PC-3 (cell line): ENCODE measurements around the gene CEP192. TPM values are rescaled to one million over a fixed set of nuclear protein-coding genes. Genes with fewer than 3 reads are reported as not detected.

Experiments
- ATAC-seq: fragments of 200-7000 bp; cut with Tn5 transposase; 2 replicates; pipeline ENCODE4 v1.9.1; 2020; ENCODE audit warnings: mild to moderate bottlenecking, moderate library complexity
- BruUV-seq: library from RNA; stranded (reverse); fragments of 400-500 nt; replicated peaks from 2 replicates; lab custom pipeline; 2021; lab: Mats Ljungman, UMichigan
- CTCF ChIA-PET: fragments of 300-600 bp; sonication (Branson Sonifier 250); formaldehyde crosslinking; loops from one replicate; lab custom pipeline; 2022; ENCODE audit warnings: antibody characterized with exemption; lab: Charles Lee
- POLR2A ChIA-PET: fragments of 300-600 bp; sonication (Branson Sonifier 250); formaldehyde crosslinking; loops from one replicate; lab custom pipeline; 2022; ENCODE audit warnings: antibody characterized with exemption; ENCODE audit not compliant: unreplicated experiment; lab: Charles Lee
- DNase-seq: peaks from one replicate; pipeline ENCODE4 v3.0.0-alpha.2; 2015
- H2AFZ ChIP-seq: fragments of 300-600 bp; sonication (generic); 2 replicates; pipeline ENCODE4 v1.6.0; 2016; ENCODE audit warnings: antibody characterized with exemption, low read length
- H3F3A ChIP-seq: fragments of 300-600 bp; sonication (generic); one replicate; pipeline ENCODE4 v1.6.0; 2017; ENCODE audit warnings: antibody characterized with exemption, low read length, control low read depth, mild to moderate bottlenecking; ENCODE audit not compliant: unreplicated experiment
- H3K27ac ChIP-seq: fragments of 300-600 bp; sonication (generic); 2 replicates; pipeline ENCODE4 v1.5.1; 2016; ENCODE audit warnings: mild to moderate bottlenecking, low read length
- H3K27me3 ChIP-seq: fragments of 300-600 bp; sonication (generic); 2 replicates; pipeline ENCODE4 v1.6.1; 2016; ENCODE audit warnings: low read length, mixed read lengths
- H3K36me3 ChIP-seq: fragments of 300-600 bp; sonication (generic); 2 replicates; pipeline ENCODE4 v1.6.1; 2016; ENCODE audit warnings: low read depth, mixed run types, low read length, mixed read lengths
- H3K4me1 ChIP-seq: fragments of 300-600 bp; sonication (generic); 2 replicates; pipeline ENCODE4 v1.5.1; 2016; ENCODE audit warnings: low read length; ENCODE audit not compliant: insufficient read depth
- H3K4me2 ChIP-seq: fragments of 300-600 bp; sonication (generic); 2 replicates; pipeline ENCODE4 v1.6.0; 2016; ENCODE audit warnings: low read length
- H3K4me3 ChIP-seq: fragments of 300-600 bp; sonication (generic); 2 replicates; pipeline ENCODE4 v1.5.1; 2016; ENCODE audit warnings: mild to moderate bottlenecking, low read length, mixed read lengths
- H3K79me2 ChIP-seq: fragments of 300-600 bp; sonication (generic); 2 replicates; pipeline ENCODE4 v1.6.1; 2017; ENCODE audit warnings: low read length, mixed read lengths
- H3K9ac ChIP-seq: fragments of 300-600 bp; sonication (generic); 2 replicates; pipeline ENCODE4 v1.6.0; 2016; ENCODE audit warnings: mild to moderate bottlenecking, low read length
- H3K9me2 ChIP-seq: fragments of 300-600 bp; sonication (generic); replicated peaks from 2 replicates; pipeline ENCODE4 v1.6.1; 2016; ENCODE audit warnings: mixed run types, low read length, mixed read lengths
- H3K9me3 ChIP-seq: fragments of 300-600 bp; sonication (generic); 2 replicates; pipeline ENCODE4 v1.6.1; 2016; ENCODE audit warnings: low read length, mixed read lengths
- H4K20me1 ChIP-seq: fragments of 300-600 bp; sonication (generic); 2 replicates; pipeline ENCODE4 v1.6.1; 2016; ENCODE audit warnings: low read length, mixed read lengths
- EZH2 ChIP-seq: fragments of 300-600 bp; sonication (generic); IDR thresholded peaks from one replicate; pipeline ENCODE4 v1.6.1; 2017; ENCODE audit warnings: antibody characterized with exemption, mild to moderate bottlenecking, low read length; ENCODE audit not compliant: unreplicated experiment
- EZH2phosphoT487 ChIP-seq: fragments of 300-600 bp; sonication (generic); IDR thresholded peaks from 2 replicates; pipeline ENCODE4 v1.6.1; 2018; ENCODE audit warnings: mild to moderate bottlenecking, antibody characterized with exemption, low read length, borderline replicate concordance
- intact Hi-C: fragments of 100-400 bp; cut with micrococcal nuclease; formaldehyde crosslinking; loops from 2 replicates; pipeline ENCODE4 v1.9.0; 2023
- total RNA-seq: library from RNA; depleted of rRNA; stranded (reverse); fragments of >200 nt; gene quantifications from 2 replicates; pipeline ENCODE4 v1.2.3, GENCODE V29; 2014
- TF ChIP-seq, protein P1 (sequence below): fragments of 300-600 bp; sonication (generic); conservative IDR thresholded peaks from 2 replicates; pipeline ENCODE4 v1.5.1; 2017; ENCODE audit warnings: antibody characterized with exemption, low read depth, mild to moderate bottlenecking, low read length

The CEP192 gene
- total RNA-seq, 1 experiment from 2014 or later = 32.6 TPM

DNA sequence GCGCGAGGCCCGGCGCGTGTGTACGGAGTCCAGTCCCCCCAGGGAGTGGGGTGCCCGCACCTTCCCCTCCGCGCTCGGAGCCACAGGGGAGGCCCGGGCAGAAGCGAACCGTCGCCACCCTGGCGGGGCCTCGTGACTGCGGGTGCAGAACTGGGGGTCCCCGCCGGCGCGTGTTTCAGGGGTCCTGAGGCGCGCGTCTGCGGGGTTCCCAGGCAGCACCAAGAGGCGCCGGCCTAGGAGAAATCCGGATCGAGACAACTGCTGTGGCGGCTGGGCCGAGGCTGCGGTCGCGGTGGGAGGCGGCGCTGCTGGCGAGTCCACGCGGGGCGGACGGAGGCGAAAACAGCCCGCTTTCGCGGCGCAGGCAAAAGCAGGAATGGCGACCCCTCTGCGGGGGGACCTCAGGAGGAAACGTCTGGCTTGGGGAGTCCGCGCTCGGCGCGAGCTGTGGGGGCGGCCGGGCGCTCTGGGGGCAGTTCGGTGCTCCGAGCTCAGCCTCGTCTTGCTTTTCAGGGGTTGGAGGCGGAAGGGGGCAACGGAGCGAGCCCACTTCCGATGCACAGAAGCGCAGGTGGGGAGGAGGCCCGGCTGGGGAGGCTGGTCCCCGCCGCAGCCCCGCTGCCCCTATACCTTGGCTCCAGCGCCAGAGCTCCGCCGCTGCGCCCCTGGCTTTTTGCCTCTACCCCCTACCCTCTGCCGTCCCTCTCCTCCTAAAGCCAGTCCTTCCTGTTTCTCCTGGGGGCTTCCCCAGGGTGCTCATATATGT, 145.9 kb downstream of the CEP192 start:
- H3K4me2 ChIP-seq = peak overlapping the region; percentile 73
- H3K79me2 ChIP-seq = no peaks in the 10 kb centered on the region
- H3K4me3 ChIP-seq = peak overlapping the region; percentile 60
- intact Hi-C loops = no loop called here
- no peak for DNase-seq
- H4K20me1 ChIP-seq = no peaks in the 10 kb centered on the region
- peak; percentile 6; the same call in 1 of the 2 replicates for ATAC-seq
- POLR2A ChIA-PET = no interaction called here
- peak overlapping the region; percentile 69 for H2AFZ ChIP-seq
- BruUV-seq = no TSS peak
- no peak overlapping the region for H3K27ac ChIP-seq
- no peaks in the 10 kb centered on the region for H3K36me3 ChIP-seq
- no peaks in the 10 kb centered on the region for H3F3A ChIP-seq
- no peaks in the 10 kb centered on the region for H3K4me1 ChIP-seq
- CTCF ChIA-PET = no interaction called here
- no peak overlapping the region for H3K9ac ChIP-seq
- 0 out of 2 replicates have a peak, but pooled peaks cover 4% of the 10 kb centered on the region for H3K27me3 ChIP-seq
- no peaks in the 10 kb centered on the region for H3K9me3 ChIP-seq
- TF ChIP-seq, protein P1, sequence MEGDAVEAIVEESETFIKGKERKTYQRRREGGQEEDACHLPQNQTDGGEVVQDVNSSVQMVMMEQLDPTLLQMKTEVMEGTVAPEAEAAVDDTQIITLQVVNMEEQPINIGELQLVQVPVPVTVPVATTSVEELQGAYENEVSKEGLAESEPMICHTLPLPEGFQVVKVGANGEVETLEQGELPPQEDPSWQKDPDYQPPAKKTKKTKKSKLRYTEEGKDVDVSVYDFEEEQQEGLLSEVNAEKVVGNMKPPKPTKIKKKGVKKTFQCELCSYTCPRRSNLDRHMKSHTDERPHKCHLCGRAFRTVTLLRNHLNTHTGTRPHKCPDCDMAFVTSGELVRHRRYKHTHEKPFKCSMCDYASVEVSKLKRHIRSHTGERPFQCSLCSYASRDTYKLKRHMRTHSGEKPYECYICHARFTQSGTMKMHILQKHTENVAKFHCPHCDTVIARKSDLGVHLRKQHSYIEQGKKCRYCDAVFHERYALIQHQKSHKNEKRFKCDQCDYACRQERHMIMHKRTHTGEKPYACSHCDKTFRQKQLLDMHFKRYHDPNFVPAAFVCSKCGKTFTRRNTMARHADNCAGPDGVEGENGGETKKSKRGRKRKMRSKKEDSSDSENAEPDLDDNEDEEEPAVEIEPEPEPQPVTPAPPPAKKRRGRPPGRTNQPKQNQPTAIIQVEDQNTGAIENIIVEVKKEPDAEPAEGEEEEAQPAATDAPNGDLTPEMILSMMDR = no peak
- TF ChIP-seq EZH2 = no peak
- no peak for TF ChIP-seq EZH2phosphoT487
- H3K9me2 ChIP-seq = no peaks in the 10 kb centered on the region

DNA sequence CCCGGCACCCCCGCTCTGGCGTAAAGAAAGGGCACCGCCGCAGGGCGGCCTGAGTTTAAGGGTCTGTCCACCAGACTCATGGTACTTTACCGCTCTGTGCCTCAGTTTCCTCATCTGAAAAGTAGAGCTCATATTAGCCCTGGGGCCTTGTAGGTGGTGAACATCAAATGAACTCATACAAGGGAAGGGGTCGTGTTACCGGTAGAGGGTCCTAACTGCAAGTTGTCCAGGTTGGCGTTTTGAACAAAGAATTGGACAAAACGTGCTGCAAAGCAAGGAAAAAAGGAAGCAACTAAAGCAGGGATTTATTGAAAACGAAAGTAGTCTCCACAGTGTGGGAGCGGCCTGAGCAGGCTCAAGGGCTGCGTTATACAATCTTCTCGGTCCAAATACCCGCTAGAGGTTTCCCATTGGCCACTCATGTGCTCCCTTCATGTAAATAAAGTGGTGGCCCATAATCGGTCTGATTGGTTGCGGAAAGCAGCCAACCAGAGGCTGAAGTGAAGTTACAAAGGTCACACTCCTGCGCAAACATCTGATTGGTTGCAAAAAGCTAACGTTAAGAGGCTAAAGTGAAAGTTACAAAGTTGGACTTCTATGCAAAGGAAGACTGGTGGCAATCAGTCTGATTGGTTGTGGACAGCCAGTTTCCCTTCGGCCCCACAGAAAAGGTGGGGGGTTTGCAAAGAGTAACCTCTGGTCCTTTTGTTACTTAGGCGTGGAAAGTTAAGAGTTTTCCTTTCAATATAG, 146.7 kb downstream of the CEP192 start:
- POLR2A ChIA-PET = no interaction called here
- H3K4me3 ChIP-seq = peak overlapping the region; percentile 60
- H3K36me3 ChIP-seq = no peaks in the 10 kb centered on the region
- peak overlapping the region; percentile 69 for H2AFZ ChIP-seq
- peak overlapping the region; percentile 73 for H3K4me2 ChIP-seq
- no peaks in the 10 kb centered on the region for H3K9me2 ChIP-seq
- H3K9me3 ChIP-seq = no peaks in the 10 kb centered on the region
- H3F3A ChIP-seq = no peaks in the 10 kb centered on the region
- H4K20me1 ChIP-seq = no peaks in the 10 kb centered on the region
- CTCF ChIA-PET = no interaction called here
- no TSS peak for BruUV-seq
- TF ChIP-seq, protein P1 = no peak
- TF ChIP-seq EZH2 (no peak), EZH2phosphoT487 (no peak)
- H3K27ac ChIP-seq = no peak overlapping the region
- no peak overlapping the region for H3K9ac ChIP-seq
- 0 out of 2 replicates have a peak, but pooled peaks cover 4% of the 10 kb centered on the region for H3K27me3 ChIP-seq
- H3K4me1 ChIP-seq = no peaks in the 10 kb centered on the region
- H3K79me2 ChIP-seq = no peaks in the 10 kb centered on the region
- ATAC-seq = peak; percentile 52
- DNase-seq = peak; percentile 40
- intact Hi-C loops = no loop called here
